Activated naive CD4-positive, alpha-beta T cell treated with anti-CD3 and anti-CD28 coated beads, Interleukin-2, amount 10 ng/mL, durations not matched to agents 7 days and 5 days (primary cell): ENCODE measurements around the gene CDC7.
"Not testable (repeated sequence)": the region's sequence is repeated elsewhere in the genome, so short reads cannot be mapped to it uniquely, and the experiment has no call there.

Experiments used
- CTCF ChIA-PET: fragments of 350-600 bp; sonication (Branson Sonifier 250); formaldehyde crosslinking; loops from one replicate; lab custom pipeline; 2021; ENCODE audit warnings: antibody characterized with exemption; lab: Charles Lee
- DNase-seq: peaks from one replicate; pipeline ENCODE4 v3.0.0-alpha.2; 2020
- H3K27ac Mint-ChIP-seq: one replicate; pipeline ENCODE4 v1.8.0; 2021; ENCODE audit warnings: mild to moderate bottlenecking, moderate library complexity, mixed read lengths
- H3K27me3 Mint-ChIP-seq: one replicate; pipeline ENCODE4 v1.8.0; 2021; ENCODE audit warnings: mild to moderate bottlenecking, mixed read lengths
- H3K36me3 Mint-ChIP-seq: one replicate; pipeline ENCODE4 v1.8.0; 2021; ENCODE audit warnings: mixed read lengths
- H3K4me1 Mint-ChIP-seq: one replicate; pipeline ENCODE4 v1.8.0; 2021; ENCODE audit warnings: mixed read lengths
- H3K4me3 Mint-ChIP-seq: one replicate; pipeline ENCODE4 v1.8.0; 2021; ENCODE audit warnings: mild to moderate bottlenecking, moderate library complexity, mixed read lengths
- H3K9me3 Mint-ChIP-seq: one replicate; pipeline ENCODE4 v1.8.0; 2021; ENCODE audit warnings: mixed read lengths

CDC7 gene

GRCh38 chr1:91501971-91502671 is 1.5 kb downstream of the CDC7 start:
- Mint-ChIP-seq H3K4me3 (no peak overlapping the region), H3K36me3 (peaks cover 21% of the 10 kb centered on the region), H3K9me3 (no peaks in the 10 kb centered on the region), H3K4me1 (peaks cover 35% of the 10 kb centered on the region), H3K27ac (peak overlapping the region; percentile 19), H3K27me3 (no peaks in the 10 kb centered on the region)
- no peak for DNase-seq
- CTCF ChIA-PET: interaction anchor here (0.7 to 1.9 kb wide), 9 partner anchors 11 to 426 kb away, joined by 3 to 6 read pairs (median 4); partner anchors contain the start of gene TGFBR3

DNA sequence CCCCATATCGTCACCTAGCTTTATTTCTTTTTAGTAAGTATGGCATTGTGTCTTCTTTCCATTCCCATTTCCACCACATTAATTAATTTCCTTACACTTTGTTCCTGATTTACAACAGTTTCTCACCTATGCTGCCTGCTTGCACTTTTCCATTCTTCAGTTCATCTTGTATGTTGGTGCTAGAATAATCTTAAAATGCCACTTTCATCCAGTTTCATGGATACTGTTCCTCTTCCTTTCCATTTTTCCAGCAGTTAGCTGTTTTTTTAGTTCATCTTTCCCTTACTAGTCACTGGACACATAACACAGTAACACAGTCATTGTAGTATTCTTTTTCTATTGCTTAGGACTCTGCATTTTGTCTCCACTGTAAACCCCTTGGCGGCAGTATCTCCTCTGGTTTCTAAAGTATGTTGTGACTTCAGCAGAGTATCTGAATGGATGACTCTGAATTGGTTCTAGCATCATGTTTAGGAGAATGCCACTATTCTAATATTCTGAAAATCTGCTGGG is 2.1 kb downstream of the CDC7 start:
- H3K9me3 Mint-ChIP-seq: no peaks in the 10 kb centered on the region
- CTCF ChIA-PET: interaction anchor here (0.7 to 2.4 kb wide), 7 partner anchors 10 to 426 kb away, joined by 3 to 9 read pairs (median 4); no protein-coding TSS in a partner anchor

DNA sequence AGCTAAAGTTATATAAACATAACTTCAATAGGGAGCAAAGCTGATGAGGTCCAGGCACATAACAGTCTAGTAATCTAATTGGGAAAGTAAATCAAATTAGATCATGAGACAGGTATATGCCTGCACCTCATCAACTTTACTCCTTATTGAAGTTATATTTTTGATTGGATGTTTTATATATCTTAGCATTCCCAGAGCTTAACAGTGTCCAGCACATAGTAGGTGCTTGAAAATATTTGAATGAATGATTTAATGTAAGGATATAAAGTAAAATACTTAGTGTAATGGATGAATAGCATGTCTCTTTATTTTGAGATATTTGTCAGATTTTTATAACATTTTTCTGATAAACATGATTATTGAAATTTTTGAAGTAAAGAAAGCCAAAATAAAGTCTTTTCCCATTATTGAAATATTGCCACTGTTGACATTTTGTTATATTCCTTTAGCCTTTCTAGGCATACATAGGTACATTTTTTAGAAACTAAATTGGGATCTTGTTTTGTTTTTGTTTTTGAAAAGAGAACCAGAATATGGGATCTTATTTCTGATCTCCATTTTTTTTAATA is 2.8 kb downstream of the CDC7 start:
- no peaks in the 10 kb centered on the region for H3K9me3 Mint-ChIP-seq
- no peak for DNase-seq
- CTCF ChIA-PET: interaction anchor here (0.6 to 2.4 kb wide), 3 partner anchors 9 to 27 kb away, joined by 3 to 9 read pairs (median 4); no protein-coding TSS in a partner anchor
- peaks cover 35% of the 10 kb centered on the region for H3K4me1 Mint-ChIP-seq
- H3K27me3 Mint-ChIP-seq: no peaks in the 10 kb centered on the region
- H3K4me3 Mint-ChIP-seq: no peak overlapping the region
- no peak overlapping the region for H3K27ac Mint-ChIP-seq
- H3K36me3 Mint-ChIP-seq: peaks cover 21% of the 10 kb centered on the region

More for the DNA sequence above, 2.1 kb downstream of the CDC7 start:
- peaks cover 35% of the 10 kb centered on the region for H3K4me1 Mint-ChIP-seq
- H3K27me3 Mint-ChIP-seq: no peaks in the 10 kb centered on the region
- peaks cover 21% of the 10 kb centered on the region for H3K36me3 Mint-ChIP-seq
- H3K4me3 Mint-ChIP-seq: no peak overlapping the region
- peak overlapping the region; percentile 19 for H3K27ac Mint-ChIP-seq
- DNase-seq: no peak

DNA sequence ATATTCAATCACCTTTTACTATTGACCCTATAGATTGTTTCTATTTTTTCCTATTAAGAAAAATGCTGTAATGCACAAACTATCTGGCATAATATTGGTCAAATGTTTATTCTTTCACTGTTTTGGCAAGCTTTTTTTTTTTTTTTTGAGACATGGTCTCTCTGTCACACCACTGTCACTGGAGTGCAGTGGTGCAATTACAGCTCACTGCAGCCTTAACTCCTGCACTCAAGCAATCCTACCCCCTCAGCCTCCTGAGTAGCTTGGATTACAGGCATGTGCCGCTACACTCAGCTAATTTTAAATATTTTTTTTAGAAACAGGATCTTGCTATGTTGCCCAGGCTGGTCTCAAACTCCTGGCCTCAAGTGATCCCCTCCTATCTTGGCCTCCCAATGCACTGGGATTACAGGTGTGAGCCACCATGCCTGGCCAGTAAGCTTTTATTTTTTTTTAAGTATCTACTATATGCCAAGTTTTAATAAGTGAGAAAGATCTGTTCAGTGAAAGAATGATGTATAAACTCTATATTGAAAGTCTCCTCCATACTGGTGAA is 3.4 kb downstream of the CDC7 start:
- Mint-ChIP-seq H3K27ac (no peak overlapping the region), H3K4me1 (peaks cover 40% of the 10 kb centered on the region)
- CTCF ChIA-PET: interaction anchor here (0.6 to 2.4 kb wide), 4 partner anchors 9 to 221 kb away, joined by 3 to 9 read pairs (median 4); no protein-coding TSS in a partner anchor

DNA sequence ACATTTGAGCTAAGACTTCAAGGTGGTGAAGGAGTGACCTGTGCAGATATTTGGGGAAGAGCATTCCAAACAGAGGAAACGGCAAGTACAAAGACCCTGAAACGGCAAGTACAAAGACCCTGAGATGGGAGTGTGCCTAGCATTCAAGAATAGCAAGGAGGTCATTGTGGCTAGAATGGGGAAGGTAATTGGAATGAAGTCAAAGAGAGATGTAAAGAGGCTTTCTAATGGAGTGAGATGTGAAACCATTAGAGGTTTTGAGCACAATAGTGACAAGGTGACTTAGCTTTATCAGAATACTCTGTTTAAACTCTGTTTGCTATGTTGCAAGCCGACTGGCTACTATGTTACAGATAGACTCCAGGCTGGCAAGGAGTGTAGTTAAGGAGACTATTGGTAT is 4.4 kb downstream of the CDC7 start:
- no peak overlapping the region for H3K27ac Mint-ChIP-seq
- no peak for DNase-seq
- CTCF ChIA-PET: interaction anchor here (1.1 to 2.4 kb wide), 3 partner anchors 8 to 381 kb away, joined by 4 to 9 read pairs (median 4); partner anchors contain the start of gene TGFBR3
- no peak overlapping the region for H3K4me3 Mint-ChIP-seq
- H3K36me3 Mint-ChIP-seq: peaks cover 32% of the 10 kb centered on the region
- no peaks in the 10 kb centered on the region for H3K9me3 Mint-ChIP-seq
- peaks cover 44% of the 10 kb centered on the region for H3K4me1 Mint-ChIP-seq
- H3K27me3 Mint-ChIP-seq: no peaks in the 10 kb centered on the region

More for the DNA sequence above, 3.4 kb downstream of the CDC7 start:
- Mint-ChIP-seq H3K4me3 (no peak overlapping the region), H3K9me3 (no peaks in the 10 kb centered on the region), H3K36me3 (peaks cover 25% of the 10 kb centered on the region), H3K27me3 (no peaks in the 10 kb centered on the region)
- DNase-seq: no peak

DNA sequence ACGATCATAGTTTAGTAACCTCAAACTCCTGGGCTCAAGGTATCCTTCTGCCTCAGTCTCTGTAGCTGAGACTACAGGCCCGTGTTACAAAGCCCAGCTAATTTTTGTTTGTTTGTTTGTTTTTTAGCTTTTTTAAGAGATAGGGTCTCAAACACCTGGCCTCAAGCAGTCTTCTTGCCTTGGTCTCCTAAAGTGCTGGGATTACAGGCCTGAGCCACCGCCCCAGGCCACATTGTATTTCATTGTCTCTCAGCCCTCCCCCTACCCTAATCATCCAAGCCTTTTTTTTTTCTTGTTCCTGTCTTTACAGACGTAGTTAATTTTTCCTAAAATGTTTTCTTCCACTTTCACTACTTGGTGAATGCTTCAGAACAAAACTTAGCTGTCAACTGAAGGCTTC is 5.4 kb downstream of the CDC7 start:
- CTCF ChIA-PET: interaction anchor here (1.3 kb wide), 1 partner anchor 380 kb away, joined by 4 read pairs; the partner anchor contains the start of gene TGFBR3
- Mint-ChIP-seq H3K4me3 (no peak overlapping the region), H3K4me1 (peaks cover 44% of the 10 kb centered on the region), H3K9me3 (no peaks in the 10 kb centered on the region), H3K36me3 (peaks cover 39% of the 10 kb centered on the region), H3K27me3 (no peaks in the 10 kb centered on the region), H3K27ac (no peak overlapping the region)
- no peak for DNase-seq

- Mint-ChIP-seq H3K4me3 (no peak overlapping the region), H3K4me1 (peaks cover 35% of the 10 kb centered on the region), H3K9me3 (no peaks in the 10 kb centered on the region), H3K36me3 (peaks cover 43% of the 10 kb centered on the region), H3K27ac (no peak overlapping the region), H3K27me3 (no peaks in the 10 kb centered on the region)
- CTCF ChIA-PET: no interaction called here
- no peak for DNase-seq
Measured at GRCh38 chr1:91507328-91507727, 6.7 kb downstream of the CDC7 start.

DNA sequence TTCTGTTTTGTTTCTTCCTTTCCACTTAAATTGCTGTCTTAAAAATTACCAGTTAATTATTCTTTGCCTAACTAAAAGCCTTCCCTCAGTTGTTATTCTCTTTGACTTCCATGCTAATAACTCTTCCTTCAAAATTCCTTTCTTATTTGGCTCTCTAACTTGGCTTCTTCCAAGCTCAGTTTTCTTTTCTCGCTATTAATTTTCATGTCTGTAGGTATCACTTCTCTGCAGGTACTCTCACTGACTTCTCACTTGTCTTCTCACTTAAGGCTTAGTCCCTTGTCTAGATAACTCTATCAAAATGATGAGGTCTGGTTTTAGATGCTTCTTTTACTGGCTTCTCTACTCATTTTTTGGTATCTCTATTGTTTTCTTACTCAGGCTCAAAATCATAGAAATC is 10.1 kb downstream of the CDC7 start:
- CTCF ChIA-PET: interaction anchor here (1.0 to 5.0 kb wide), 2 partner anchors 374 to 421 kb away, joined by 3 to 45 read pairs; partner anchors contain the start of gene TGFBR3
- DNase-seq: no peak
- Mint-ChIP-seq H3K4me1 (peaks cover 15% of the 10 kb centered on the region), H3K27me3 (no peaks in the 10 kb centered on the region), H3K36me3 (peaks cover 44% of the 10 kb centered on the region), H3K9me3 (no peaks in the 10 kb centered on the region), H3K27ac (no peak overlapping the region), H3K4me3 (no peak overlapping the region)

GRCh38 chr1:91511386-91511785 is 10.7 kb downstream of the CDC7 start:
- CTCF ChIA-PET: interaction anchor here (0.6 to 5.0 kb wide), 12 partner anchors 12 to 485 kb away, joined by 3 to 70 read pairs (median 7); partner anchors contain the start of gene TGFBR3
- DNase-seq: no peak
- peaks cover 45% of the 10 kb centered on the region for H3K36me3 Mint-ChIP-seq
- no peaks in the 10 kb centered on the region for H3K27me3 Mint-ChIP-seq
- H3K27ac Mint-ChIP-seq: no peak overlapping the region
- peaks cover 10% of the 10 kb centered on the region for H3K4me1 Mint-ChIP-seq
- H3K4me3 Mint-ChIP-seq: no peak overlapping the region
- no peaks in the 10 kb centered on the region for H3K9me3 Mint-ChIP-seq

GRCh38 chr1:91513160-91513559 is 12.5 kb downstream of the CDC7 start:
- Mint-ChIP-seq H3K4me3 (no peak overlapping the region), H3K27ac (no peak overlapping the region), H3K36me3 (peaks cover 60% of the 10 kb centered on the region), H3K9me3 (no peaks in the 10 kb centered on the region), H3K27me3 (no peaks in the 10 kb centered on the region), H3K4me1 (peaks cover 10% of the 10 kb centered on the region)
- no peak for DNase-seq
- CTCF ChIA-PET: interaction anchor here (0.7 to 5.0 kb wide), 21 partner anchors 9 to 418 kb away, joined by 3 to 70 read pairs (median 5); partner anchors contain the start of gene TGFBR3

- H3K27ac Mint-ChIP-seq: no peak overlapping the region
- no peaks in the 10 kb centered on the region for H3K27me3 Mint-ChIP-seq
- H3K36me3 Mint-ChIP-seq: peaks cover 64% of the 10 kb centered on the region
- H3K9me3 Mint-ChIP-seq: no peaks in the 10 kb centered on the region
- CTCF ChIA-PET: interaction anchor here (0.9 to 5.0 kb wide), 10 partner anchors 9 to 417 kb away, joined by 3 to 70 read pairs (median 6); partner anchors contain the start of gene TGFBR3
- no peak for DNase-seq
- peaks cover 9% of the 10 kb centered on the region for H3K4me1 Mint-ChIP-seq
- no peak overlapping the region for H3K4me3 Mint-ChIP-seq
Measured at GRCh38 chr1:91513706-91514105, 13.1 kb downstream of the CDC7 start.

DNA sequence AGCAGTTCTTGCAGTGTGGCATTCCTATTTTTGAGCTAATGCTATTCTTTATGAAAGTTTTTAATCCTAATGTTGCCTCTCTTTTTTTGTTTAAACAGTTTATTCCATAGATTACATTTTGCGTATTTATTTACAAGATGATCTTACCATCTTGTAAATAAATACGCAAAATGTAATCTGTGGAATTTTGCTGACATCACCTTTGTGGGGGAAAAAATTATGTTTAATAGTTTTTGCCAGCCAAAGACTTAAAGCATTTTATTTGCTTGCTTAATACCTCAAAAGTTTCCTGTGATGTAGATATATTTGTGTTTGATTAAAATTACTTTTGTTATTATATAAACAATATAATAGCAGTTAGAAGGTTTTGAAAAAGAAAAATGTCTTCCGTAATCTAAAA is 15.3 kb downstream of the CDC7 start:
- Mint-ChIP-seq H3K27ac (no peak overlapping the region), H3K4me1 (peaks cover 7% of the 10 kb centered on the region), H3K27me3 (no peaks in the 10 kb centered on the region), H3K9me3 (no peaks in the 10 kb centered on the region), H3K36me3 (peaks cover 50% of the 10 kb centered on the region), H3K4me3 (no peak overlapping the region)
- CTCF ChIA-PET: no interaction called here
- DNase-seq: no peak

GRCh38 chr1:91516605-91517004 is 16.0 kb downstream of the CDC7 start:
- not testable (repeated sequence) for H3K9me3 Mint-ChIP-seq, H3K27ac Mint-ChIP-seq, DNase-seq, H3K4me3 Mint-ChIP-seq, H3K27me3 Mint-ChIP-seq
- CTCF ChIA-PET: interaction anchor here (1.1 kb wide), 1 partner anchor 259 kb away, joined by 3 read pairs; no protein-coding TSS in a partner anchor
- Mint-ChIP-seq H3K4me1 (peaks cover 11% of the 10 kb centered on the region), H3K36me3 (peaks cover 46% of the 10 kb centered on the region)

DNA sequence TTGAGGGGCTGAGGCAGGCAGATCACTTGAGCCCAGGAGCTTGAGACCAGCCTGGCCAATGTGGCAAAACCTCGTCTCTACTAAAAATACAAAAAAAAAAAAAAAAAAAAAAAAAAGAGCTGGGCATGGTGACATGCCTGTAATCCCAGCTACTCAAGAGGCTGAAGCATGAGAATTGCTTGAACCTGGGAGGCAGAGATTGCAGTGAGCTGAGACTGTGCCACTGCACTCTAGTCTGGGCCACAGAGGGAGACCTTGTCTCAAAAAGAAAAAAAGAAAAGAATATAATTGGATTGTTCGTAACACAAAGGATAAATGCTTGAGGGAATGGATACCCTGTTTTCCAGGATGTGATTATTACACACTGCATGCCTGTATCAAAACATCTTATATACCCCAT is 18.5 kb downstream of the CDC7 start:
- CTCF ChIA-PET: interaction anchor here (0.8 to 1.4 kb wide), 4 partner anchors 11 to 398 kb away, joined by 3 to 4 read pairs (median 3); no protein-coding TSS in a partner anchor
- Mint-ChIP-seq H3K36me3 (peaks cover 44% of the 10 kb centered on the region), H3K4me1 (peaks cover 25% of the 10 kb centered on the region)
- not testable (repeated sequence) for H3K27me3 Mint-ChIP-seq, H3K27ac Mint-ChIP-seq, H3K9me3 Mint-ChIP-seq, DNase-seq, H3K4me3 Mint-ChIP-seq
